CD14-positive monocyte (primary cell): ENCODE data around the gene TMEM150C. TPM values are rescaled to one million over a fixed set of nuclear protein-coding genes. Genes with fewer than 3 reads are reported as not detected.
A peak's percentile ranks its signal among the peaks of the same experiment; 100 is the strongest.

Experiments used
- DNase-seq, 3 donors: peaks; one replicate each; pipeline ENCODE4 v3.0.0-alpha.2; 2011 to 2022
- H2AFZ ChIP-seq: 2 replicates; pipeline ENCODE4 v1.6.0; 2012; ENCODE audit warnings: mild to moderate bottlenecking, low read depth, low read length, inconsistent platforms; ENCODE audit not compliant: insufficient read depth, poor library complexity, severe bottlenecking
- H3K27ac ChIP-seq, 2 donors: 1 replicate in 1 of 2; 2 replicates in 1 of 2; pipeline ENCODE4 v1.5.1; 2012 to 2013; ENCODE audit warnings: low read length in 2 of 2, control low read depth in 1 of 2, inconsistent platforms in 1 of 2, low read depth in 1 of 2, mild to moderate bottlenecking in 1 of 2
- H3K27me3 ChIP-seq, 2 donors: one replicate each; pipeline versions ENCODE4 v1.6.0 to v1.6.1; 2011 to 2013; ENCODE audit warnings: low read length in 2 of 2; ENCODE audit not compliant: control insufficient read depth in 2 of 2, insufficient read depth in 2 of 2
- H3K36me3 ChIP-seq, 2 donors: replicated peaks in 1 of 2; 1 replicate in 1 of 2; 2 replicates in 1 of 2; pipeline versions ENCODE4 v1.5.1 to v1.6.1; 2012 to 2013; ENCODE audit warnings: low read length in 2 of 2, control low read depth in 1 of 2, inconsistent platforms in 1 of 2, mild to moderate bottlenecking in 1 of 2; ENCODE audit not compliant: insufficient read depth in 2 of 2, control insufficient read depth in 1 of 2
- H3K4me1 ChIP-seq, 2 donors: 1 replicate in 1 of 2; 2 replicates in 1 of 2; pipeline versions ENCODE4 v1.5.1 to v1.6.1; 2012 to 2013; ENCODE audit warnings: low read length in 2 of 2, control low read depth in 1 of 2, inconsistent platforms in 1 of 2, mild to moderate bottlenecking in 1 of 2, moderate library complexity in 1 of 2; ENCODE audit not compliant: insufficient read depth in 2 of 2, control insufficient read depth in 1 of 2
- H3K4me2 ChIP-seq: replicated peaks from 2 replicates; pipeline ENCODE3; 2012; ENCODE audit warnings: low read length, moderate library complexity, mild to moderate bottlenecking; ENCODE audit not compliant: poor library complexity, severe bottlenecking; ENCODE audit errors: extremely low read depth
- H3K4me3 ChIP-seq, 3 experiments: fragments of 200-600 bp in 1 of 3; sonication (generic) in 1 of 3; replicated peaks in 1 of 3; 1 replicate in 2 of 3; 2 replicates in 1 of 3; pipeline ENCODE4 v1.5.1; 2011 to 2013; ENCODE audit warnings: low read length in 3 of 3, mild to moderate bottlenecking in 3 of 3, control low read depth in 2 of 3, low read depth in 2 of 3, inconsistent platforms in 1 of 3, moderate library complexity in 1 of 3
- H3K79me2 ChIP-seq: 2 replicates; pipeline ENCODE4 v1.6.0; 2012; ENCODE audit warnings: mild to moderate bottlenecking, control low read depth, inconsistent platforms, low read length, moderate library complexity; ENCODE audit not compliant: insufficient read depth
- H3K9ac ChIP-seq: 2 replicates; pipeline ENCODE4 v1.6.0; 2017; ENCODE audit warnings: low read length, mild to moderate bottlenecking; ENCODE audit not compliant: insufficient read depth, poor library complexity, severe bottlenecking
- H3K9me3 ChIP-seq, 2 donors: replicated peaks in 1 of 2; 1 replicate in 1 of 2; 2 replicates in 1 of 2; pipeline versions ENCODE4 v1.5.1 to v1.6.1; 2012 to 2013; ENCODE audit warnings: low read length in 2 of 2, control low read depth in 1 of 2; ENCODE audit not compliant: control insufficient read depth in 1 of 2, insufficient read depth in 1 of 2
- H4K20me1 ChIP-seq: 2 replicates; pipeline ENCODE4 v1.6.0; 2012; ENCODE audit warnings: mild to moderate bottlenecking, low read length, control low read depth, moderate library complexity; ENCODE audit not compliant: insufficient read depth
- H3K27ac Mint-ChIP-seq, 7 donors: one replicate each; pipeline ENCODE4 v1.8.0; 2020; ENCODE audit warnings: mild to moderate bottlenecking in 7 of 7, mixed read lengths in 7 of 7, moderate library complexity in 6 of 7, inconsistent platforms in 2 of 7
- H3K27me3 Mint-ChIP-seq, 3 donors: one replicate each; pipeline ENCODE4 v1.8.0; 2021 to 2022; ENCODE audit warnings: low read depth in 3 of 3, mild to moderate bottlenecking in 3 of 3, mixed read lengths in 3 of 3, moderate library complexity in 3 of 3, inconsistent platforms in 1 of 3
- H3K36me3 Mint-ChIP-seq, 2 donors: one replicate each; pipeline ENCODE4 v1.8.0; 2020; ENCODE audit warnings: mixed read lengths in 2 of 2, inconsistent platforms in 1 of 2, mild to moderate bottlenecking in 1 of 2
- H3K4me1 Mint-ChIP-seq: one replicate; pipeline ENCODE4 v1.8.0; 2020; ENCODE audit warnings: mild to moderate bottlenecking, mixed read lengths
- H3K4me3 Mint-ChIP-seq, 2 donors: one replicate each; pipeline ENCODE4 v1.8.0; 2020; ENCODE audit warnings: mild to moderate bottlenecking in 2 of 2, mixed read lengths in 2 of 2, moderate library complexity in 1 of 2
- H3K9me3 Mint-ChIP-seq, 7 donors: one replicate each; pipeline ENCODE4 v1.8.0; 2020 to 2022; ENCODE audit warnings: mixed read lengths in 7 of 7, mild to moderate bottlenecking in 6 of 7, moderate library complexity in 6 of 7, inconsistent platforms in 2 of 7
- CTCF ChIP-seq: fragments of 200-600 bp; IDR thresholded peaks from one replicate; pipeline ENCODE4 v1.8.0; 2022; ENCODE audit warnings: antibody characterized with exemption, mild to moderate bottlenecking
- WGBS: methylation state at CpG from one replicate; pipeline ENCODE4 v1.1.5; 2013; ENCODE audit warnings: missing lambda C conversion rate; ENCODE audit not compliant: insufficient coverage; 5-methylcytosine and 5-hydroxymethylcytosine counted together
- intact Hi-C, 2 donors: fragments of 100-400 bp; cut with micrococcal nuclease; formaldehyde crosslinking; loops; one replicate each; pipeline versions ENCODE4 v1.15.0 to v1.15.1; 2023
- polyA plus RNA-seq, 3 donors: library from polyadenylated mRNA; depleted of rRNA in 1 of 3; unstranded in 2 of 3; stranded (reverse) in 1 of 3; fragments of 300-500 nt in 2 of 3; fragments of >200 nt in 1 of 3; fragmentation: Illumina TruSeq in 2 of 3; gene quantifications; 1 replicate in 2 of 3; 2 replicates in 1 of 3; pipeline ENCODE4 v1.2.3, GENCODE V29; 2012 to 2021

TMEM150C gene
- polyA plus RNA-seq, 3 donors: not detected

- H3K36me3 Mint-ChIP-seq: peaks cover 11 to 33% of the 10 kb centered on the region in 2 donors
- TF ChIP-seq CTCF: no peak
- no peak overlapping the region for H3K4me2 ChIP-seq
- WGBS: 83% methylated on average over 1 of the region's 2 CpGs
- H3K4me3 Mint-ChIP-seq: no peak overlapping the region
- H2AFZ ChIP-seq: no peak overlapping the region
- H3K9me3 ChIP-seq: no peaks in the 10 kb centered on the region
- no peaks in the 10 kb centered on the region for H3K27me3 ChIP-seq
- H3K79me2 ChIP-seq: peaks cover 98% of the 10 kb centered on the region
- H3K4me3 ChIP-seq: no peak overlapping the region
- DNase-seq: no peak
- H3K27me3 Mint-ChIP-seq: peaks cover 0 to 1% (median 0%) of the 10 kb centered on the region in 3 donors
- H3K27ac ChIP-seq: no peak overlapping the region
- H3K9ac ChIP-seq: no peak overlapping the region
- H4K20me1 ChIP-seq: peaks cover 33% of the 10 kb centered on the region
- no peak overlapping the region for H3K27ac Mint-ChIP-seq
- H3K4me1 Mint-ChIP-seq: peaks cover 13% of the 10 kb centered on the region
- intact Hi-C loops: loop anchor here (10.0 kb wide), 2 partner anchors 154 to 466 kb away; partner anchors contain the start of gene THAP9 (in 1 of the 2)
- peaks cover 0 to 1% (median 0%) of the 10 kb centered on the region in 7 donors for H3K9me3 Mint-ChIP-seq
- peaks cover 0 to 4% of the 10 kb centered on the region in 2 donors for H3K36me3 ChIP-seq
- no peaks in the 10 kb centered on the region for H3K4me1 ChIP-seq
Measured at GRCh38 chr4:82439088-82439487, 122.7 kb downstream of the TMEM150C start.

GRCh38 chr4:82437285-82438005, 124.3 kb downstream of the TMEM150C start:
- no peak for DNase-seq
- Mint-ChIP-seq H3K9me3 (no peaks in the 10 kb centered on the region), H3K27me3 (peaks cover 0 to 1% (median 0%) of the 10 kb centered on the region in 3 donors), H3K27ac (peak overlapping the region in 1 of 7 donors; percentile 73), H3K4me1 (peaks cover 23% of the 10 kb centered on the region), H3K36me3 (peaks cover 12 to 35% of the 10 kb centered on the region in 2 donors), H3K4me3 (no peak overlapping the region)
- H3K27ac ChIP-seq: no peak overlapping the region
- peaks cover 0 to 4% of the 10 kb centered on the region in 2 donors for H3K36me3 ChIP-seq
- no peaks in the 10 kb centered on the region for H3K27me3 ChIP-seq
- WGBS: no CpG with 5 or more reads among the region's 4 CpGs
- peaks cover 100% of the 10 kb centered on the region for H3K79me2 ChIP-seq
- intact Hi-C loops: loop anchor here (10.0 kb wide), 2 partner anchors 153 to 467 kb away; partner anchors contain the start of gene THAP9 (in 1 of the 2)
- no peak for TF ChIP-seq CTCF
- H3K4me2 ChIP-seq: no peak overlapping the region
- H2AFZ ChIP-seq: no peak overlapping the region
- H3K4me3 ChIP-seq: no peak overlapping the region
- H4K20me1 ChIP-seq: peaks cover 33% of the 10 kb centered on the region
- no peaks in the 10 kb centered on the region for H3K4me1 ChIP-seq
- no peaks in the 10 kb centered on the region for H3K9me3 ChIP-seq
- no peak overlapping the region for H3K9ac ChIP-seq
